OCI-LY1 (cell line): ENCODE measurements around the gene LINS1.

Experiments
- EZH2 ChIP-seq: fragments of 200-600 bp; sonication (generic), shearing (Covaris generic); IDR thresholded peaks from 2 replicates; pipeline ENCODE4 v1.8.0; 2017; ENCODE audit warnings: borderline replicate concordance, mixed run types, mild to moderate bottlenecking, antibody characterized with exemption, low read length, moderate library complexity, mixed read lengths
- TF ChIP-seq, protein P1 (sequence below): fragments of 200-600 bp; sonication (generic), shearing (Covaris generic); IDR thresholded peaks from 2 replicates; pipeline ENCODE4 v1.5.1; 2017; ENCODE audit warnings: mild to moderate bottlenecking, antibody characterized with exemption, low read length, moderate library complexity, mixed read lengths

GRCh38 chr15:100559330-100559729 is 42.7 kb downstream of the LINS1 start:
- TF ChIP-seq, protein P1, sequence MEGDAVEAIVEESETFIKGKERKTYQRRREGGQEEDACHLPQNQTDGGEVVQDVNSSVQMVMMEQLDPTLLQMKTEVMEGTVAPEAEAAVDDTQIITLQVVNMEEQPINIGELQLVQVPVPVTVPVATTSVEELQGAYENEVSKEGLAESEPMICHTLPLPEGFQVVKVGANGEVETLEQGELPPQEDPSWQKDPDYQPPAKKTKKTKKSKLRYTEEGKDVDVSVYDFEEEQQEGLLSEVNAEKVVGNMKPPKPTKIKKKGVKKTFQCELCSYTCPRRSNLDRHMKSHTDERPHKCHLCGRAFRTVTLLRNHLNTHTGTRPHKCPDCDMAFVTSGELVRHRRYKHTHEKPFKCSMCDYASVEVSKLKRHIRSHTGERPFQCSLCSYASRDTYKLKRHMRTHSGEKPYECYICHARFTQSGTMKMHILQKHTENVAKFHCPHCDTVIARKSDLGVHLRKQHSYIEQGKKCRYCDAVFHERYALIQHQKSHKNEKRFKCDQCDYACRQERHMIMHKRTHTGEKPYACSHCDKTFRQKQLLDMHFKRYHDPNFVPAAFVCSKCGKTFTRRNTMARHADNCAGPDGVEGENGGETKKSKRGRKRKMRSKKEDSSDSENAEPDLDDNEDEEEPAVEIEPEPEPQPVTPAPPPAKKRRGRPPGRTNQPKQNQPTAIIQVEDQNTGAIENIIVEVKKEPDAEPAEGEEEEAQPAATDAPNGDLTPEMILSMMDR, result no peak
- TF ChIP-seq EZH2, result no peak
